GM21515 (cell line): ENCODE results near the gene TUT4.

Source experiments
- ATAC-seq: cut with Tn5 transposase; IDR thresholded peaks from one replicate; pipeline ENCODE4 v1.9.1; 2021; ENCODE audit not compliant: unreplicated experiment

Gene TUT4

GRCh38 chr1:52416811-52417210, 136.1 kb downstream of the TUT4 start:
- ATAC-seq = no peak

- no peak for ATAC-seq
Measured at GRCh38 chr1:52414942-52415341, 137.9 kb downstream of the TUT4 start.

- no peak for ATAC-seq
Measured at GRCh38 chr1:52413410-52413989, 139.4 kb downstream of the TUT4 start.

GRCh38 chr1:52404975-52405338, 147.9 kb downstream of the TUT4 start:
- no peak for ATAC-seq

- peak; percentile 93 for ATAC-seq
Measured at GRCh38 chr1:52404116-52404974, 148.5 kb downstream of the TUT4 start, which contains the start of the genes ORC1 and PRPF38A. ORC1 (minus strand) TSS chr1:52404423; CDS start chr1:52402223, 2,200 bp downstream. PRPF38A (plus strand) TSS chr1:52404602; CDS start chr1:52404750, 148 bp downstream.

- ATAC-seq = peak; percentile 38
Measured at GRCh38 chr1:52403566-52404115, 149.3 kb downstream of the TUT4 start.

GRCh38 chr1:52402860-52403240, 150.0 kb downstream of the TUT4 start:
- no peak for ATAC-seq

- ATAC-seq = no peak
Measured at GRCh38 chr1:52400131-52400530, 152.8 kb downstream of the TUT4 start.

GRCh38 chr1:52399629-52400028, 153.3 kb downstream of the TUT4 start:
- ATAC-seq = no peak

- ATAC-seq = no peak
Measured at GRCh38 chr1:52393174-52393573, 159.7 kb downstream of the TUT4 start.

GRCh38 chr1:52386458-52386857, 166.4 kb downstream of the TUT4 start:
- no peak for ATAC-seq

- ATAC-seq = no peak
Measured at GRCh38 chr1:52385376-52385775, 167.5 kb downstream of the TUT4 start.
